ENCODE results near the gene IL10.
"Not testable (repeated sequence)": the region's sequence is repeated elsewhere in the genome, so short reads cannot be mapped to it uniquely, and the experiment has no call there.

Gene IL10

DNA sequence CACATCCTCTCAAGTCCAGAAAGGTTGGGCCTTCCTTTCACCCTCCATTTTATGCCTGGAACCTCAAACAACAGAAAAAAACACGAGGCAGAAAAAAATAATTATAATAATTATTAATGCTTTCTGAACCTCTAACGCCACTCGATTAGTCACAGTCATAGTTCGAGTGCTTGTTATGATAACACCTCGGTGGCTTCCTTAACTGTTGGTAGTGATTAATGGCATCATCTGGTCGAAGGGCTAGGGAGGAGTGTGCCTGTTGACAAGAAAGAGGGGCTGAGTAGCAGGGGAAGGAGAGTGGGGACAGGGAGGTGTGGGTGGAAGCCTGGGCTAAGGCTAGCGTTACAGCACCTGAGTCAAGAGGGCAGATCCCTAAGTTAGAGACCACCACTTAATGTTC, 21.3 kb upstream of the IL10 start:
- DNase-seq (ENCODE audit: low read depth), result no peak

DNA sequence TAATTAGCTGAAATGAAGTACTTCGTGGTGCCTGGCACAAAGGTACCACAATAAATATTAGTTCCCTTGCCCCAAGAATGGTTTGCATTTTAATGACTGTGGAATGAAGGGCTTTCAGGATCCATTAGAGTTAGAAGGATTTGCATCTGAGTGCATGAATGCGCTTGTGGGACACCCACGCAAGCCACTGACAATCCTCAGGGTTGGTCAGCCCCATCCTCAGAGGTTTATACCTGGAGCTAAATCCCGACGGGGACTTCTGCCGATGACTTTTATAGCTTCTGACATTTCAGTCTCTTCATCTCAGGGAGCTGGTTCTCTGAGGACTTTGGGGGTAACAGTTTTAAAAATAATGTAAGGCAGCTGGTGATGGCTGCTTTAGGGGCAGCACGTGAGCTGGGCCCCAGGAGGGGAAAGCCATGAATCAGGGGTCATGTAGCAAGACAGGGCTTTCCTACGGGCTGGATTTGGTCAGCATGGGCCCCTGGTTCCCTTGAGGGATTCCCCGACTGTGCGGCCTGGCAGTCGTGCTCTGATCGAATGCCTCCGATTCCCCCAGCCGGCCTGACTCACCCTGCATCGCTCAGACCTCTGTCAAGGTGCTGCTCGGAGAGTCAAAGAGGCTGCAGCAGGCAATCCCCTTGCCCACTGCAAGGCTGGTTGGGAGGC, 20.8 kb upstream of the IL10 start:
- no peak for DNase-seq (ENCODE audit: low read depth)

DNA sequence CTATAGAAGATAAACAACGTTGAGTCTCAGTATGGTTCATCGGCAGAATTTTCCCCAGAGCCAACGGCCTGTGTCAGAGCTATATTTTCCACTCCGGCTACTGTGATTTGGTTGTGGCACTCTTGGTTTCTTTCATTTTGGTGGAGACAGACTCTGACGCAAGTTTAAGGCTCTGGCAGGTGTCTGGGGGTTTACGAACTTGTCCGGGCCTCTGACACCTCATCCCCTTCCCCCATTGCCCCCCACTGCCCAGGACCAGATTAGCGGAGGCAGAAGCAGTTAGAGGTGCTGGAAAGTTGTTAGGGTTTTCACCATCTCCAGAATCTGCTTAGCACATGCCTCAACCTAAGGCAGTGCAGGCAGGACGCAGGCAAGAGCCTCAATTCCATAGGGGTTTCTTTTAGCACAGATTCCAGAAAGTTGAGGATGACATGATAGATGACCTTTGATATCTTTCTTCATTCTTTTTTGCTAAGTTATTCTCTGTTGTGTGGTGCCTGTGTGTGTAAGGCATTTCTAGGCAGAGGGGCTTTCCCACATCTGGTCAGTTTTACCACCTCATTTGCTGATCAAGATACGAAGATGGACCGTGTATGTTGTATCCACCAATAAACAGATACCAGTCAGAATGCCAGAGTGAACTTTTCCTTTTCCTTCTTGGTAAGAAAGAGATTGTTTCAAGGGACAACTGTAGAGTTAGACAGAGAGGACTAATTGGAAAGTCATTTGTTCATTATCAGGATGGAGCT, 18.4 kb upstream of the IL10 start:
- no peak for DNase-seq (ENCODE audit: low read depth)

DNA sequence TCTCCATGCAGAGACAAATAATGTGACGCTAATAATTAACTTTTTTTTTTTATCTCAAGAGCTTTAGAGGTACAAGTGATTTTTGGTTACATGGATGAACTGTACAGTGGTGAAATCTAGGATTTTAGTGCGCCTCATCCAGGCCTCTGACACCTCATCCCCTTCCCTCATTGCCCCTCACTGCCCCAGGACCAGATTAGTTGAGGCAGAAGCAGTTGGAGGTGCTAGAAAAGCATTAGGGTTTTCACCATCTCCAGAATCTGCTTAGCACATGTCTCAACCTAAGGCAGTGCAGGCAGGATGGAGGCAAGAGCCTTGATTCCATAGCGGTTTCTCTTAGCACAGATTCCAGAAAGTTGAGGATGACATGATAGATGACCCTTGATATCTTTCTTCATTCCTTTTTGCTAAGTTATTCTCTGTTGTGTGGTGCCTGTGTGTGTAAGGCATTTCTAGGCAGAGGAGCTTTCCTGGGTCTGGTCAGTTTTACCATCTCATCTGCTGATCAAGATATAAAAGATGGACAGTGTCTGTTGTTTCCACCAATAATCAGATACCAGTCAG, 16.3 kb upstream of the IL10 start:
- DNase-seq (ENCODE audit: low read depth), result no peak

DNA sequence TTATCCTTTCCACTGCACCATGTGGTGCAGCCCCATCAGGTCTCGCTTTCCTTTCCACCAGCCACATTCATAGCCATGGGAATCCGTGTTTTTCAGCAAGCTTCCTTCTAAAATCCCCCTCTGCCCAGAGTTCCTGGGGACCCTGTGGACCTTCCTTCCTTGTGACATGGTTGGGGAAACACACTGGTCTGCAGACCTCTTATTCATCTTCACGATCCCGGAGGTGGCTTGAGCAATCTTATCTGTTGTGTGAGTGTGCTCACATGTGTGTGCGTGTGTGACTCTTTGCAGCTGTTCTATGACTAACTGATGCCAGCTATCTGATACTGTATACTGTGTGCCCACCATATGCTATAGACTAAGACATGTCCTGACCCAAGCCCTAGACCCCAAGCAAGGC, 15.6 kb upstream of the IL10 start:
- DNase-seq (ENCODE audit: low read depth), result no peak

DNA sequence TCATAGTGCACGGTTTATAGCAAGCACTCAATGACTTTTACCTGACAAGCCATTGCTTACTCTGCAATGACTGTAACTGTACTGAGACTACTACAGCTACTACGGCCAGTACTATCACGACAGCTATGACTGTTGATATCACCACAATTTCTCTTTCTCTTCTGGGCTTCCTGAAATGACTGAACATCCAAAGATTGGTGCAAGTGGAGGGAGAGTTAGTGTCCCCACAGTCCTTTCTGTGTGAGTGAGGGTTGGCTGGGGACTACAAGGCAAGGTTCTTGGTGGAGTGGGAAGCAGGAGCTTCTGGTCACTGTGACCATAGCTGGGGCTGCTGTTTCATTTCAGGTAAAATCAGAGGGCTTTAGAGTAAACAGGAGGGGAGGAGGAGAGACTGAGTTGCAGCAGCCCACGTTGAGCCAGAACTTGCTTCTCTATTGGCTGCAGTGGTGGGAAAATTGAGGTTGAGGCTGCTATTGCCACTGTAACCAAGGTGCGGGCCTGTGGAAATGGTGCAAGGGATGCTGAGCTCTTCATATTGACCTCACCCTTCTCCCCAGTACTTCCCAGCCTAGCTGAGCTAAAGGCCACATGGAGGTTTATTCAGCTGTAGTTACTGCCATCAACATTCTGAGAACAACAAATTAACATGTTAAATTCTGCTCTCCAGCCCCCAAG, 14.1 kb upstream of the IL10 start:
- no peak for DNase-seq (ENCODE audit: low read depth)

DNA sequence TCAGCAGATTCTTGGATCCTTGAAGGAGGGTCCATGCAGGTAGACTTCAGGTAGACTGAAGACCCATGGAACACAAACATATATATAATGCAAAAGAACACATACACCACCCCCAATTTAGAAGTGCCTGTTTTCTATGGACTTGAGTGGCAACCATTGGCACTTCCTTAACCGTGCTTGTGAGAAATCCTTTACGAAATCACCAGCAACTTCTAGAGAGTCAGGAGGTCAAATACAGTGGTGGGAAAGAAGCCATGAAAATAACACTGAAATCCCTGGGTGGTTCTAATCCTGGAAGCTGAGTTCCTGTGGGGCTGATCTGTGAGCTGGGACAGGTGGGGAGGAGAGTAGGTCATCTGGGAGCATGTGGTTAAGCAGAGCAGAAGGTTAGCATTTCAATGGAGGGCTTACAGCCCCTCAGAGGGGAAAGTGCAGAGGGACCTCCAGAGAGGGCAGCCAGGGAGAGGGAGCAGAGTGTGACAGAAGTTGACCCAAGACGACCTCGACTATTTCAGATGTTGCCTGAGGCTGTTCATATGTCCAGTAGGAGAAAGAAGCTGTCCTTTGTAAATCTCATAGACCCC, 13.0 kb upstream of the IL10 start:
- no peak for DNase-seq (ENCODE audit: low read depth)

DNA sequence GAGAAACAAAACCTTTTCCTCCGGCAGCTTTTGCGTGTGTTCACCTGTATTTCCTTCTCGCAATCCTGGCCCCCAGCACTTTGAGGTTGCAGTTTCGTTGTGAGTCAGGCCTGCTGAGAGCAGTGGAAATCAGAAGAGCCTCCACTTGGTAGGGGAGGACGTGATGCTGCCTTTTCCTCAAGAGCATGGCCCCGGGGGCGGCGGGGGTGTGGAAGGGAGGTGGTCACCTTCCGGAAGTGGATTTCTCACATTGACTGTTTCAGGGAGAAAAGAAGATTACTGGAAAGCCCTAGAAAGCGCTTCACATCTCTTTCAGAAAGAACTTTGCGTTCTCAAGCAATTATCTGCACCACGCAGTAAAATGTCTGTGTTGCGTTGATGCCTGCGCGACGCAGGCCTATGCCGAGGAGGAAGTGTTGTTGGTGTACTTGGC, 12.2 kb upstream of the IL10 start:
- no peak for DNase-seq (ENCODE audit: low read depth)

DNA sequence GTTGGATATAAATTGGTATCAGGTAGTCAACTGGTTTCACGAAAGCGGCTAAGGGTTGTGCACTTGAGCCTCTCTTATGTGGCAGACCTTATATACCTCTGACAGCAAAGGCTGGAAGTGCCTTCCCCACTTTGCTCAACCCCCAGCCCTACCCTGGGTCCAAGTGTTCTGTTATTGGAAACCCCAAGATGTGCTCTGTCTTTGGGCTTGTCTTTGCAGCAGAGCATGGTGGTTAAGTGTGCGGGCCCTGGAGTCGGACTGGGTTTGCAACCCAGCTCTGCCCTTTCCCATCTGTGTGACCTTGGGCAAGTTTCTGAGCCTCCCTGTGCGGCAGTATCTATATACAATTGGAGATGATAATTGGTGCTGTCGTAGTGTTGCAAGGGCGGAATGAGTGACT, 11.2 kb upstream of the IL10 start:
- no peak for DNase-seq (ENCODE audit: low read depth)

DNA sequence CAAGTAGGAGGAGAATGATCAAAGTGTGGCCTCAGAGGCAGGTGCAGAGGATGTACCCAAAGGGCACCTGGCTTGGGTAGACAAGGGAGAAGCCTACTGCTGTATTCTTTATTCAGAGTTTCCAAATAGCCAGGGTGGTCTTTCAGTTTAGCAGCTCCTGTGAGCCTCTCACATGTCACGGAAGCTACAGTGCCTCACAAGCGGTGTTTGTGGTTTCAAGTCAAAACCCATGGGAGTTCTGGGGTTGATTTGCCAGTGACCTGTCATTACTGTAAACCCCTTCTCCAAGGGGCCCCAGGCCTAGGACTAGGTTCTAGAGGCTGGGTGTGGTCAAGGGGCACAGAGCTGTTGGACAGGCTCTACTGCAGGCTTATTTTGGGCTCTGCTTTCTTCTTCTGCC, 10.2 kb upstream of the IL10 start:
- no peak for DNase-seq (ENCODE audit: low read depth)

DNA sequence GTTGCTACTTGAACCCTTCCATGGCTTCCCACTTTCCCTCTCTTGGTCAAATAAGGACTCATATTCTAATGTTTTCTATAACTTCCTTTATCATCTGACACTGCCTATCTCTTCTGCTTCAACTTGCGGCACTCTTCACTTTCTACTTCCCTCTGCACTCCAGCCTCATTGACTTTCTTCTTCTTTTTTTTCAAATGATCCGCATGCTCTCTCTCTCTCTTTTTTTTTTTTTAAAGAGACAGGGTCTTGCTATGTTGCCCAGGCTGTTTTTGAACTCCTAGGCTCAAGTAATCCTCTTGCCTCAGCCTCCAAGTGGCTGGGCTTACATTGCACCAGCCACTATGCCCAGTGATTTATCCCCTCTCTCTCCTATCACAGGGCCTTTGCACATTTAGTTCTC, 7.3 kb upstream of the IL10 start:
- DNase-seq (ENCODE audit: low read depth), result no peak

DNA sequence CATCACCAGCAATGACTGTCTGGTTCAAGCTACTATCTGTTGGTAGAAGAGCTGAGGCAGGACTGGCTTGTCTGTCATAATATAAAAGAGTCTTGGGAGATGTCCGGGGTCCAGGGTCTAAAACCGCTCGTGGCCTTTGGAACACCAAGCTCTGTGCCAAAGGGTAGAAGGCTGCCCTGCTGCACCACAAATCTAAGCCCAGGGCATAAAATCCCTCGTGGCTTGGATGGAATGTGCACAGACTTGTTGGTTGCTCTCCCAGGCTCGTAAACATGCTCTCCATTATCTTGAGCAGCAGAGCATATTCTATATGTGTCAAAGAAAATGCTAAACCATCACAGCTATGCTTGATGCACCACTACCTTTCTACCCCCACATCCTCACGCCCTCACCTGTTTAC, 6.6 kb upstream of the IL10 start:
- DNase-seq (ENCODE audit: low read depth), result not testable (repeated sequence)

DNA sequence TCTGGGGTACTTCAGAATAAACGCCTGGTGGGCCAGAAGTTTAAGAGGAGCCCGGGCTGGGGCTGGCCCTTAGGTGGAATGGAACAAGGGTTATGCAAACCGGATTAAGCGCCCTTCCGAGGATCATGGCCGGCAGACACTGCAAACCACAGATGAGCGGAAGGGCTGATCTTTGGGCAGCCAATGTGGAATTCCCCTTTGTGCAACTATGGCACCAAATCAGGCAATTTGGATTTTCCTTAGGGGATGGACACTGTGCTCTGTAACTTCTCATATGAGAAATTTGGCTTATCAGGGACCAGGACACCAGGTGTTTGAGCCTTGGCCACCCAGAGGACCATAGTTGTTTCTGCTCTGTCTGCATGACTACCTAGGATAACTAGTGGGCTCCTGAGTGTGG, 5.7 kb upstream of the IL10 start:
- no peak for DNase-seq (ENCODE audit: low read depth)

DNA sequence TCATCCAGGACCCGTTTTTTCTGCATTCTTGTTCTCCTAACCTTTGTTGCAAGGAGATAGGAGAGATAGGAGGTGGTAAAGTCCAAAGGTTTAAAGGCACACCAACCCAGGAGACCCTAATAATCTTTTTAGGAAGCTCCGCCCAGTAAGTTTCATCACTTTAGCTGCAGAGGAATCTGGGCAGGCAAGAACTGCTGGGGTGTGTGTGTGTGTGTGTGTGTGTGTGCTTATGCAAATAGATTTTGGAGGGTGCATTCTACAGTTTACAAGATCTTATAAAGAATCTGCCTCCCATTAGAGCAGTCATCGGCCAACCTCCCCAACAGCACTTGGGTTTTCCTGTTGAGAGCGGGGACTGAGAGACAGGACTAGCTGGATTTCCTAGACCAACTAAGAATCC, 3.9 kb upstream of the IL10 start:
- DNase-seq (ENCODE audit: low read depth), result no peak

DNA sequence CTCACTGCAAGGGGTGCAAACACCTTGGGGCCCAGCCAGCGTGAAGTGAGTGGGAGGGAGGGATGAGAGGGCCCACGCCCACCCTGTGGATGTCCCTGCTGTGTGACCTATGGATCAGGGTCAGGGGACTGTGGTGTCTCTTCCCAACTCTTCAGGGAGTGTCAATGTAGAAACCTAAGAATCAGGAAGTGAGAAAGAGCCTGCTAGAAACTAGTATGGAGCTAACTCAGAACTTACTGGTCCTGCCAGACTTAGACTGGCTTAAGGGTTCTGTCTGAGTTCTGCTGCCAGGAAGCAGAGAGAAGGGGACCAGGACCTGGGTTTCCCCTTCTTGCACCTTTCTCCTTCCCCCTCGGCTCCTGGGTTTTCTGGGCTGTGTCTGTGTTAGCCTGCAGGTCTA, 1.8 kb upstream of the IL10 start:
- no peak for DNase-seq (ENCODE audit: low read depth)

DNA sequence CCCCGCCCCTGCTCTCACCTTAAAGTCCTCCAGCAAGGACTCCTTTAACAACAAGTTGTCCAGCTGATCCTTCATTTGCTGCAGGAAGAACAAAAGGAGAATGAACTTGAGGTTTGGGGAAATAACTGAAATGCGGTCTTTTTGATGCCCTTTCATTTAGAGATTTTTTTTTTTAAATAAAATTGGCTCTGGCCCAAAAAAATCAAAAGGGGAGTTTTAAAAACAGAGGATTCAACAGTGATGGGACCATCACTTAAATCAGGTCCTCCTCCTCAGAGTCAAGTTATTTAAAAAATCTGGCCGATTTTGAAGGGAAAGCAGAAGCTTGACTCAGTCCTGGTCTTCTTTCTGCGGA, 979 bp downstream of the IL10 start:
- DNase-seq (ENCODE audit: low read depth), result no peak

DNA sequence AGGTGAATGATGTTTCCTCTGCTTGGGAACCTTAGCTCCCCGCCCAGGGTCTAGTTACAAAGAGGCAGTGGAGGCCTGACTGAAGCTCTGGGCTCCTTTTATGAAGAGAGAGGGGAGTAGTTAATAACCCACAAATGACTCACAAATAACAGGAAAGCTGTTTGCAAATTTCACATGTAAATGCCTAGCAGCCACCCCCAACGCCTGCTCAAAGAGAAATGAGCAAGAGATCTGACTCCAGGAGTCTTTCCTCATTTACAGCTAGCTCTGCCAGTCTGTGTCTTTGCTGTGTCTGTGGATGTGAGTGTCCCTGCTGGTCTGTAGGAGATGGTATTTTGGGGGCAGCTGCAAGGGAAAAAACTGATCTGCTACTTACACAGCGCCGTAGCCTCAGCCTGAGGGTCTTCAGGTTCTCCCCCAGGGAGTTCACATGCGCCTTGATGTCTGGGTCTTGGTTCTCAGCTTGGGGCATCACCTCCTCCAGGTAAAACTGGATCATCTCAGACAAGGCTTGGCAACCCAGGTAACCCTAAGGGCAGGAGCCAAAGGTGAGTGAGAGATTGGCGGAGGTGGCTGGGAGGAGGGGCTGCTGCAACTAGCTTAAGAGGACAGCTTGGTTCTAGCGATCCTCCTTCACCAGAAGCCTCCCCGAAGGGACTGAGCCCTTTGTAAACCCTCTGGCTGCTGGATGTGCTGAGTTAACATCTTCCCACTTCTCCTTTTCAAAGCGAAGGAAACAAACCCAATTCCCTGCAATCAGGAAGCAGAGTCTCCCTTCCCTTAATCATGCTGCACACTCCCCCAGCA, 1.6 kb downstream of the IL10 start, which contains the start of gene IL19:
IL19 (plus strand) TSS at position 243 of the 807 bp plus-strand sequence. CDS start 65,890 bp downstream, outside the sequence.
- peak; percentile 30 for DNase-seq (ENCODE audit: low read depth)

DNA sequence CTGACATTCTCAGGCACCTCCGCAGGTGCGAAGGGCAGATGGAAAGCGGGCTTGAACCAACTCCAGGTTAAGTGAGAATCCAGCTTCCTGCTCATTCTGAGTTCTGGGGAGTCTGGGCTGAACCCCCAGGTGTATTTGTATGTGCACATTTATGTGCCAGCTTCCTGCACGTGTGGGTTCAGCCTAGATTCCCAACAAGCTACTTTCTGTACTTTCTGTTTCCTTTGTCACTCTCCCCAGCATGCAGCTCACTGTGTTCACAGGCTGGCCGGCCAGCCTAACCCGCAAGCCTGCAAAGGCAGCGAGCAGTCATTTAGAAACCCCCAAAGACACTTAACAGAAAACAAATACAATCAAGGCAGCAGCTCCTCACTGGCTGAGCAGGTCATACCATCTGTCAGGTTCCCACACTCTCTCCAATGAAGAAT, 3.0 kb downstream of the IL10 start:
- DNase-seq (ENCODE audit: low read depth), result no peak

DNA sequence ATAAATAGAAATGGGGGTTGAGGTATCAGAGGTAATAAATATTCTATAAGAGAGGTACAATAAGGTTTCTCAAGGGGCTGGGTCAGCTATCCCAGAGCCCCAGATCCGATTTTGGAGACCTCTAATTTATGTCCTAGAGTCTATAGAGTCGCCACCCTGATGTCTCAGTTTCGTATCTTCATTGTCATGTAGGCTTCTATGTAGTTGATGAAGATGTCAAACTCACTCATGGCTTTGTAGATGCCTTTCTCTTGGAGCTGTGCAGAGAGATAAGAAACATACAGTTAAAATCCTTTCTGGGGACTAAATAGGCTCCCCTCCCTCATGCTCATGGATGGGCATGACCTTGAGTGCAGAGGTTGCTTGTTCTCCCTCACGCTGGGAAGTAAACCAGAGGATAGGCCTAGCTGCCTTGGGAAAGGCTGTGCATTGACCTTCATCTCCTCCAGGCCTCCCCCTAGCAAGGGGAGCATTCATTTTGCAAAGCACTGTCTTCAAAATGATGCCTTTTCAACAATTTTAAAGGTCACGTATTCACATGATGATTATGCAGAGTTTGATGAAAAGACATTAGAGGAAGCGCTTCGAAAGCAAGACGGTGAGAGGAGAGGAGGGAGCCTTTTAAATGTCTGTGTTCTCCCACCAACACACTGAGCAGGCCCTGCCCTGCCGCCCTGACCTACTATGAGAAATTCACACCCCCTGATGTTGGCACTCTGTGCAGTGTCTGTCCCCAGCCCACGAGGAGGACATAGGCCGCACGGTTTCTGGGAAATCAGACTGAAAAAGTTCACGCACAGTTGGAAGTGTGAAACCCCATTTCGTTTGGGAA, 3.6 kb downstream of the IL10 start:
- DNase-seq (ENCODE audit: low read depth), result no peak

DNA sequence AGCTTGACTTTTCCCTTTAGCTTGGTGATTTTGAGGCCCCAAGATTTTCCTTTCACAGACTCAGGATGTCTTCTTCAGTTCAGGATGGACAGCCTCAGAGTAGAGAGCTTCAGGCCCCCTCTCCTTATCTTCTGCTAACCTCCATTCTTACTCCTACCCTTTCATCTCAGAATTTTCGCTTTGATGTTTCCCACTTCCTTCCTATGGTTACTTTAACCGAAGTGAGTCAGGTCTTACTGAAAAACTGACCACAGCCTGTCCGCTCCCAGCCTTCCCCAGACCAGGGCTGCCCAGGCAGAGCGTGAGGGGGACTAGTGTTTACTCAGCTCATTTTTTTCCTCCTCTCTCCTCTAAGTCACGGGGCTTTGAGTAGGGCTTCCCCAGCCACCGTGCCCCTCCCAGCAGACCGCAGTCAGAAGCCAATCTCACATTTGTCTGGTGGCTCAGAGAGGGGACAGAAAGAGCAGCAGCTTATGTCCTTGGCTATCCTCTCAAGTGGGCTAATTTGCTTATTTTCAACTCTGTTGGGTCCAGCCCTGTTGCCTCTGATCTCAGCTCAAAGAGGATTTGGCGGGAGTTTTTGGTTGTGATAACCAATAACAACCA, 5.9 kb downstream of the IL10 start:
- DNase-seq (ENCODE audit: low read depth), result peak; percentile 68

Measured in non-pigmented ciliary epithelial cell (primary cell).